Panc1 (cell line): ENCODE measurements around the gene EIF4G3. TPM values are rescaled to one million over a fixed set of nuclear protein-coding genes. Genes with fewer than 3 reads are reported as not detected.

ENCODE experiments used
- ATAC-seq: fragments of 200-7000 bp; cut with Tn5 transposase; 2 replicates; pipeline ENCODE4 v1.9.1; 2020; ENCODE audit warnings: mild to moderate bottlenecking, moderate library complexity
- BruUV-seq: library from RNA; stranded (reverse); fragments of 400-500 nt; replicated peaks from 2 replicates; lab custom pipeline; 2021; lab: Mats Ljungman, UMichigan
- CTCF ChIA-PET: fragments of 300-600 bp; sonication (Branson Sonifier 250); formaldehyde crosslinking; loops from one replicate; lab custom pipeline; 2022; ENCODE audit warnings: antibody characterized with exemption; lab: Charles Lee
- POLR2A ChIA-PET: fragments of 300-600 bp; sonication (Branson Sonifier 250); formaldehyde crosslinking; loops from one replicate; lab custom pipeline; 2022; ENCODE audit warnings: antibody characterized with exemption; lab: Charles Lee
- DNase-seq: peaks from one replicate; pipeline ENCODE4 v3.0.0-alpha.2; 2010; ENCODE audit warnings: low read depth, low spot score
- H3K27ac ChIP-seq: 2 replicates; pipeline ENCODE4 v1.5.1; 2011; ENCODE audit warnings: mild to moderate bottlenecking, low read length, inconsistent platforms
- H3K27me3 ChIP-seq: fragments of 200-500 bp; sonication (Bioruptor generic); 2 replicates; pipeline ENCODE4 v1.6.0; 2014; ENCODE audit warnings: low read length, inconsistent platforms; ENCODE audit not compliant: control insufficient read depth, insufficient read depth
- H3K36me3 ChIP-seq: fragments of 200-500 bp; sonication (Bioruptor generic); 2 replicates; pipeline ENCODE4 v1.5.1; 2014; ENCODE audit warnings: inconsistent platforms, mild to moderate bottlenecking, low read length, moderate library complexity; ENCODE audit not compliant: control insufficient read depth, insufficient read depth
- H3K4me1 ChIP-seq: 2 replicates; pipeline ENCODE4 v1.5.1; 2011; ENCODE audit warnings: inconsistent platforms, mild to moderate bottlenecking, low read length, moderate library complexity; ENCODE audit not compliant: control insufficient read depth, insufficient read depth
- H3K4me3 ChIP-seq, 2 experiments: 2 replicates each; pipeline ENCODE4 v1.5.1; 2011 to 2012; ENCODE audit warnings: low read depth in 2 of 2, low read length in 2 of 2, mild to moderate bottlenecking in 2 of 2, inconsistent platforms in 1 of 2, moderate library complexity in 1 of 2
- H3K9me3 ChIP-seq: fragments of 200-500 bp; sonication (Bioruptor generic); 2 replicates; pipeline ENCODE4 v1.5.1; 2014; ENCODE audit warnings: low read depth, mild to moderate bottlenecking, inconsistent platforms, low read length, moderate library complexity; ENCODE audit not compliant: control insufficient read depth, insufficient read depth
- CTCF ChIP-seq: fragments of 450-650 bp; IDR thresholded peaks from 2 replicates; pipeline ENCODE4 v1.5.1; 2017; ENCODE audit warnings: mild to moderate bottlenecking
- POLR2AphosphoS5 ChIP-seq: IDR thresholded peaks from 2 replicates; pipeline ENCODE4 v1.6.1; 2012; ENCODE audit warnings: mild to moderate bottlenecking, low read depth, low read length, moderate library complexity
- REST ChIP-seq, 2 experiments: IDR thresholded peaks; 2 replicates each; pipeline ENCODE4 v1.6.1; 2011 to 2012; ENCODE audit warnings: low read depth in 2 of 2, control low read depth in 1 of 2, low read length in 1 of 2, mild to moderate bottlenecking in 1 of 2, moderate library complexity in 1 of 2; ENCODE audit not compliant: insufficient read depth in 1 of 2
- SIN3A ChIP-seq: IDR thresholded peaks from 2 replicates; pipeline ENCODE4 v1.6.1; 2012; ENCODE audit warnings: low read depth, mild to moderate bottlenecking, low read length, moderate library complexity, borderline replicate concordance; ENCODE audit not compliant: insufficient read depth
- TCF7L2 ChIP-seq: IDR thresholded peaks from 2 replicates; pipeline ENCODE4 v1.6.1; 2011; ENCODE audit warnings: mild to moderate bottlenecking, low read depth, low read length, inconsistent platforms
- in situ Hi-C: cut with HindIII; loops from 2 replicates; pipeline ENCODE4 v1.10.0; 2016; ENCODE audit warnings: low sequenced_read_pairs, low pct_unique_long_range_greater_than_20kb
- intact Hi-C: fragments of 100-400 bp; cut with micrococcal nuclease; formaldehyde crosslinking; loops from one replicate; pipeline ENCODE4 v1.10.0; 2022; ENCODE audit not compliant: unreplicated experiment
- total RNA-seq: library from RNA; stranded (reverse); gene quantifications from one replicate; pipeline ENCODE4 v1.2.1, GENCODE V29; 2021; ENCODE audit not compliant: unreplicated experiment

EIF4G3 gene
- total RNA-seq, 1 experiment from 2014 or later: 78.6 TPM

- Histone ChIP-seq H3K36me3 (no peaks in the 10 kb centered on the region), H3K27me3 (no peaks in the 10 kb centered on the region), H3K4me1 (no peaks in the 10 kb centered on the region; the same call in 1 of the 2 replicates), H3K9me3 (no peaks in the 10 kb centered on the region), H3K4me3 (no peak overlapping the region), H3K27ac (no peak overlapping the region)
- no TSS peak for BruUV-seq
- TF ChIP-seq REST (IDR thresholded peaks at IDR 0.05; ENCODE audit: insufficient read depth in 1 of 2, low read depth in 2 of 2, low read length in 1 of 2): no peak
- TF ChIP-seq POLR2AphosphoS5: no peak
- no peak for TF ChIP-seq CTCF
- no peak for TF ChIP-seq SIN3A
- TF ChIP-seq TCF7L2: no peak
- intact Hi-C loops: no loop called here
- in situ Hi-C loops: no loop called here
- ChIA-PET CTCF (no interaction called here), POLR2A (no interaction called here)
- no peak for DNase-seq
- no peak for ATAC-seq
These were observed 16.4 kb downstream of the EIF4G3 start for GRCh38 chr1:21160263-21160796.

DNA sequence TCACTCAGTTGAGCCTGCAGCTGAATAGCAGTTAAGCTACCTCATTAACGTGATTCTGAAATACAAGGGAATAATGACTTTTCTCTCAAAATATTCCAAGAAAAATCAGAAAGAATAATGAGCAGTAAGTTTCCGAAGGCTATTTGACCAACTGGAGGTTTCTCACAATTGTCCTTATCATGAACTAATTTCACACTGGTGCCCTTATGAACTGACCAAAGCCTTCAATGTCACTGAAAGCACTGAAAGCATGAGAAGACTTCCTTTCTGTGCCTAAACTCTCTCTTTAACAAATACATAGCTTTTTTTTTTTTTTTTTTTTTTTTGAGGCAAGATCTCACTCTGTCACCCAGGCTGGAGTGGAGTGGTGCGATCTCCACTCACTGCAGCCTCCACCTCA is 18.8 kb downstream of the EIF4G3 start:
- no TSS peak for BruUV-seq
- H3K36me3 ChIP-seq: no peaks in the 10 kb centered on the region
- POLR2A ChIA-PET: interaction anchor here (0.6 kb wide), 1 partner anchor 972 kb away, joined by 6 read pairs; the partner anchor contains the start of gene PLA2G2C
- H3K9me3 ChIP-seq: no peaks in the 10 kb centered on the region
- CTCF ChIA-PET: interaction anchor here (0.8 kb wide), 1 partner anchor 8 kb away, joined by 3 read pairs; no protein-coding TSS in a partner anchor
- no peak overlapping the region for H3K4me3 ChIP-seq
- DNase-seq (no peak), ATAC-seq (no peak)
- no peak overlapping the region for H3K27ac ChIP-seq
- TF ChIP-seq SIN3A (no peak), REST (IDR thresholded peaks at IDR 0.05; ENCODE audit: insufficient read depth in 1 of 2, low read depth in 2 of 2, low read length in 1 of 2) (no peak), POLR2AphosphoS5 (no peak), TCF7L2 (no peak), CTCF (no peak)
- in situ Hi-C loops (no loop called here), intact Hi-C loops (no loop called here)
- H3K27me3 ChIP-seq: no peaks in the 10 kb centered on the region
- no peaks in the 10 kb centered on the region; the same call in 1 of the 2 replicates for H3K4me1 ChIP-seq
